Measurements from ENCODE around the gene DTWD1.

DNA sequence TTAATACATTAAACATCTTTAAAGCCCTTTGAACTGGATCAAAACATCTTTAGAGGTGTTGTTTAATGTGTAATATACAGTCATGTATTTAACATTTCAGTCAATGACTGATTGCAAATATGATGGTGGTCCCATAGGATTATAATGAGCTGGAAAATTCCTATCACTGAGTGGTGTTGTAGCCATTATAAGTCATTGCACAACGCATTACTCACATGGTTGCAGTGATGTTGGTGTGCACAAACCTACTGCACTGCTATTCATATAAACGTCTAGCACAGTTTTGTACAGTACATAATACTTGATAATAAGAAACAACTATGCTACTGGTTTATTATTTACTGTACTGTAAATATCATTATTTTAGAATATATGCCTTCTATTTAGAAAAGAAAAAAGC lies 75.6 kb downstream of the DTWD1 start:
- TF ChIP-seq CTCF (IDR thresholded peaks at IDR 0.05) (no peak), POLR2A (IDR thresholded peaks at IDR 0.05) (no peak)
